Right hindlimb (tissue), 1 donor: ENCODE data around the gene AQP2.

Experiments
- DNase-seq: peaks from one replicate; pipeline ENCODE4 v3.0.0-alpha.2; 2018

AQP2 gene

DNA sequence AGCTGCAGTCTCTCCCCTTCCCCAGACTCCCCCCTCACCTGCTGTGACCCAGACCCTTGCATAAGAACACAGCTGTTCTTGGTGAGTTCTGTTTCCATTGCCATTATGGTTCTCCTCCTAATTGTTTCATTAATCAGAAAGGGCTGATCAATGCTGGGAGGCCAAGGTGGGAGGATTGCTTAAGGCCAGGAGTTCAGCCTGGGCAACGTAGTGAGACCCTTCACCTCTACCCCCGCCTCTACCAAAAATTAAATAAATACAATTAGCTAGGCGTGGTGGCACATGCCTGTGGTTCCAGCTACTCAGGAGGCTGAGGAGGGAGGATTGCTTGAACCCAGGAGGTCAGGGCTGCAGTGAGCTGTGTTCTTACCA is 29.6 kb upstream of the AQP2 start:
- DNase-seq: no peak

GRCh38 chr12:49921299-49921698 is 29.2 kb upstream of the AQP2 start:
- DNase-seq: no peak

DNA sequence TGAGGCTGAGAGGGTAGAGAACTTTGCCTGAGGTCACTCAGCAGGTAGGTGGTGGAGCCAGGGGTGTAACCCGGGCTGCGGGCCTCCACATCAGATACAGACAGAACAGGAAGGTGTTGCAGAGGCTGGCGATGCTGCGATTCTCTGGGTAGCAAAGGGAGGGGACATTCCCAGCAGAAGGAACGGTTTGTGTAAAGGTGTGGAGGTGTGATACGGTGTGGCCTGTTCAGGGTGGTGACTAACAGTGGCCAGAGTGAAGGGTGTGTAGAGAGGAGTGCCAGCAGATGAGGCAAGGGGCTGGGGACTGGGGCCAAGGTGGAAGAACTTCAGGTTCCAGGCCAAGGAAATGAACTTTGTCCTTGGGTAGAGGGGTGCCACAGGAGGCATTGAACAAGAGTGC is 28.6 kb upstream of the AQP2 start:
- no peak for DNase-seq

DNA sequence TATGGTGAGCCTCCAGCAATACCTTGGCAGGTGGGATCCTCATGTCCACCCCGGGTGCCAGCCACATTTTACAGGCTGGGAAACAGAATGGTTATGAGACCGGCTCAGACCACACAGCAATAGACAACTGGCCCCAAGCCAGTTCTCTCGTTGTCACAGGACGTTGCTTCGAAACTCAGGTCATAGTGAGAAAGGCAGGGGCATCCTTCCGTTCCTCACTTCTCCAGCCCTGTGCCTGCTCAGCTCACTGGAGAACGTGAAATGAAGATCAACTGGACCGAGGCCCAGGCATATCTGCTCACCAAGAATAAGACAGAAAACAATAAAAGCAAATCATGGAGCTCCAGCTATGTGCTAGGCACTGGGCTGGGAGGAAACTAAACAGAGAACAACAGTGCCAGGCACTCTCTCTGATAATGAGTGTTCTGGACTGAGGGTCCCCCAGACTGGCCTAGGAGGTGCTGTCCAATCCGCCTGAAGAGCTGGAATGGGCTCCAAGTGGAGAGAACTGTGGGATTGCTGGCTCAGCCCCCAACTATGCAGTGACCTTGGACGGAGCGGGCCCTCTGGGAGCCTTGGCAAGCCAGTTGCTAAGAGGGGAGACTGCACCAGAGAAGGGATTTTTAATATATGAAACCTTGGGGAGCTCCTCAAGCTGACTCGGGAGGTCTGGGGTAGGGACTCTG is 28.0 kb upstream of the AQP2 start:
- no peak for DNase-seq

DNA sequence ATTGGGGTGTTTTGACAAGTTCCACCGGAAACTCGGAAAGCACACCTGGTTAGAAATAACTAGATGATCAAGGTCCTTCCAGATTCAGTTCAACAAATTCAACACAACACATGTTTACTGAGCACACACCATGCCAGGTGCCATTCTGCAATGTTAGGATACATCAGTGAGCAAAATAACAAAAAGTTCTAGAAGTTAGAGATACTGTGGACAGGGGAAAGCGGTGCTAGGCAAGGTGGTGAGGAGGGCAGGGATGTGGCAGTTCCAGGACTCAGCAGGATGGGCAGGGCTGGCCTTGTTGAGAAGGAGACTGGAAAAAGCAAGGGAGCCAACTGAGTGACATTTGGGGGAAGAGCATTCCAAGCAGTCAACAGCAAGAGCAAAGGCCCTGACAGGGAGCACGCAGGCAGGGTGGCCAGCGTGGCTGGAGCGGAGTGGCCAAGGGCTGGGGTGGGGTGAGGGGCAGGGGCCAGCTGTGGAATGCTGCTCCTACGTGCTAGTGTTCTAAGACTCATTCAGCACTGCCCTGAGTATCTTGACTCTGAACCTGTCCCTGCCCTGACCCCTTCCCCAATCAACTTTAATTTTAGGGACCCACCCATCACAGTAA is 27.4 kb upstream of the AQP2 start:
- DNase-seq: no peak

- no peak for DNase-seq
Observed at GRCh38 chr12:49923880-49924556, 26.5 kb upstream of the AQP2 start.

DNA sequence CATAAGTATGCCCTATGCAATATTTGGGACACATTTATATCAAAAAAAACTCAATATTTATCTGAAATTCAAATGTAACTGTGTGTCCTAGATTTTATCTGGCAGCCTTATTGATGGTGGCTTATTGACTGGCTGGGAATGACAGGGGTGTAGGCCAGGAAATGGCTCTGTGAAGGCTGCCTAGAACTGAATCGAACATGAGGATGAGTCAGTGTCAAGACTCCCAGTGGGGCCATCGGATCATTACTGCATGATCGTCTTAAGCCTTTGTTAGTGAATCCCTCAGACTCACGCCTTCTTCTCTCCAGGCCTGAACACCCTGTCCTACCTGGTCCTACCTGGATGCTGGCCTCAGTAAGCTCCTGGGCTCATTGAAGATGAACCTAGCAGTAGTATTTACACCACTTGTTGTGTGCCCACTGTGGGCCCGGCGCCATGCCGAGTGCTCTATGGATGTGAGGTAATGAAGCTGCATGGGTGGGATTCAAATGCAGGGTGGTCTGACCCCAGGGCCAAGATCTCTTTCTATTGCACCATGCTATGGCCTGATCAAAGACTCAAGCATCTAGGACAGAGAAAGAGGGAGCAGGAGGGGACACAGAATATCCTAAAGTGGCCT is 25.8 kb upstream of the AQP2 start:
- no peak for DNase-seq

GRCh38 chr12:49925433-49926204 is 24.9 kb upstream of the AQP2 start:
- DNase-seq: no peak

GRCh38 chr12:49928471-49928870 is 22.1 kb upstream of the AQP2 start:
- no peak for DNase-seq

DNA sequence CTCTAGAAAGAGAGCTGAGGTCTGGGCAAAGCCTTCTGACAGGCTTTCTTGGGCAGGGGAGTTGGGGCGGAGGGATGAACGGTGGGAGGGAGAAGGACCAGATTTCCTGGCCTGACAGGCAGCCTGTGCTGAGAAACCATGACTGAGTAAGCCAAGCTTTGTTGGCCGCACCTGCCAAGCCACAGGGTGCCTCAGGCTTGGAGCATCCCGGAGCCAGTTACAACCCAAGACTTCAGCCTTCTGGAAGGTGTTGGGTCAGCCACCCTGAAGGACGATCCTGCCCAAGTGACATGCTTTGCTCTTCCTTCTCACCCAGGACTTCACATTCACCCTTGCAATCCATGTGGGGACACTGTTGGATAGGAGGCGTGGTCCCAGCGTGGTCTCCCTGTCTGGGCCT is 21.0 kb upstream of the AQP2 start:
- no peak for DNase-seq

- DNase-seq: no peak
Observed at GRCh38 chr12:49930515-49931288, 19.8 kb upstream of the AQP2 start.

- DNase-seq: no peak
Observed at GRCh38 chr12:49932023-49932422, 18.5 kb upstream of the AQP2 start.

GRCh38 chr12:49932533-49933130 is 17.9 kb upstream of the AQP2 start:
- no peak for DNase-seq

DNA sequence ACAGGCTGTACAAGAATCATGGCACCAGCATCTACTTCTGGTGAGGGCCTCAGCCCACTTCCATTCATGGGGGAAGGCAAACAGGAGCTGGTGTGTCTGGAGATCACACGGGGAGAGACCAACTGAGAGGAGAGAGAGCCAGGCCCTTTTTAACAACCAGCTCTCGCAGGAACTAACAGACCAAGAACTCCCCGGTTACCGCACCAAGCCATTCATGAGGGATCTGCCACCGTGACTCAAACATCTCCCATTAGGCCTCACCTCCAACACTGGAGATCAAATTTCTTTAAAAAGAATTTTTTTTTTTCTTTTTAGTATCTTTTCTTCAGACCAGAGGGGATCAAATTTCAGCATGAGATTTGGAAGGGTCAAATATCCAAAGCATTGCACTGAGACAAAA is 16.7 kb upstream of the AQP2 start:
- DNase-seq: no peak

- no peak for DNase-seq
Observed at GRCh38 chr12:49934505-49934904, 16.0 kb upstream of the AQP2 start.

DNA sequence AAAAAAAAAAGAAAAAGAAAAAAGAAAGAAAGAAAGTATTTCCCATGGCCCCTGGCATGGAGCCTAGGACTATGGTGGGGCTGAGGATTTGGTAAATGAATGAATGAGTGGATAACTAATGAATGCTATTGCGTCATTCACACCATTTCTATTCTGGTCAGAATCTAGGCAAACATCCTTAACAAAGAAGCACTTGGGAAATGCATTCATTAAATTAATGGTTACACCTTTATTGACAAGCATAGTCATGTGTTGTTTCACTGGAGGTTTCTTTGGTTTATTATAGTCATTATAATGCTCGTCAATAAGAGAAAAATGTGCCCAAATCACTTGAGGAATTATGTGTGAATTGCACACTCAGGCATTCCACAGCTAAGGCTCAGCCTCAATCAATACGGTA is 13.6 kb upstream of the AQP2 start:
- DNase-seq: no peak

- no peak for DNase-seq
Observed at GRCh38 chr12:49937639-49938300, 12.8 kb upstream of the AQP2 start.

- DNase-seq: no peak
Observed at GRCh38 chr12:49939307-49939706, 11.2 kb upstream of the AQP2 start.

GRCh38 chr12:49939707-49940106 is 10.8 kb upstream of the AQP2 start:
- no peak for DNase-seq

DNA sequence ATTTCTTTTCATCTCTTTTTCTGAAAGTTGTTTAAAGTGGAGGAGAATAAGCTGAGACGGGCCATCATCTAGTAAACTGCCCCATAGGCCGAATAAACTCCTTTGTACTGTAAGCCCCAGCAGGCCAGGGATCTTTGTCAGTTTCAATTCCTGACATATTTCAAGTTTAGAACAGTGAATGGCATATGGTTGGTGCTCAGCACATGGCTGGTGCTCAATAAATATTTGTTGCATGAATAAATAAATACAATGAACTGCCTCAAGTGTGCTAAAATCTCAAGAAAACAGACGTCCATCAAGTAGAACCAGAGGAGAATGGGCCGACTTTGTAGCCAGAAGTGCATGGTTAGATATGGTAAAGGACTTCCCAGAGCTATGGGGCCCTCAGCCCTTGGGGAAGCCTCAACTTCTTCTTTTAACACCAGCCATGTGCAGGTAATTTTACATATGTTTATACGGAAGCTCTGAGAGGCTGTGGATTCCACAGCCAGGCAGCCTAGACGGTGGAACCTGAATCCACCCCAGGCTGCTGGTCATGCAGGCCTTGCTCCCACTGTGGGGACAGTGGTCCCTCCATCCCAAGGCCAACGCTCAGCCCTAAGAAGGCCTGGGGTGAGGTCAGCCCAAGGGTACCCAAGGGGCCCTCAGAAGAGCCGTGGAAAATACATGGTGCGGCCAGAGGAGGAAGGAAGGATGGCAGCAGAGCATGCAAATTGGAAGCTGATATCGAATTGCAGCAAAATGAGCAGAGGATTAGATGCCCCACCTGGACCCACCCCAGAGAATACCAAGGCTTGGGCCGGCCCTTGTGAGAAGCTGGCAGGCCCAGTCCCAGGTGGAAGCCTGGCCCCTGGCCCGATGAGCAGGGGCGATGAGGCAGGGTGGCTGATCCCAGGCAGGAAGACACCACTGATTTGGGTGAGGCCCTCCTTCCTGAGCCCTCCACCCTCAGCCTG is 8.7 kb upstream of the AQP2 start:
- DNase-seq: no peak
